Activated CD4-positive, CD25-positive, alpha-beta regulatory T cell treated with anti-CD3 and anti-CD28 coated beads, Interleukin-2, amount 50 U/mL, for 72 hours (primary cell): ENCODE results near the gene PIP5K1B.

Experiments
- DNase-seq: peaks from one replicate; pipeline ENCODE4 v3.0.0; 2021

The PIP5K1B gene

DNA sequence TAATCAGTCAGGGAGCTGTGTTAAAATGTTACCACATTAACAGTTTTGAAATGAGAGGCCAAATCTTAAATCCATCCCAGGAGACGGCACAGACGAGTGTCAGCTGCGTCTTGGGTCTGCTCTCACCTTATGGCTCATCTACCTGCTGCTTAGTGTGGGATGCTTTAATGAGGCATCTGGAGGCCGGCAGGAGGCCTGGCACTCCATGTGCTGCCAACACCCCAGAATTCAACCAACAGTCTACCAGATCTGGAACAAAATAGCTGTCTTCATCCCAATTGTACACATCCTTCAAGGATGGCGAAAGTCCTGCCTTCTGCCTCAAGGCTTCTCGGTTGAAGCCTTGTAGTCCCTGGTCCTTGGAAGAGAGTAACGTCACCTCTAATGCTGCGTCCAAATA lies 296.9 kb downstream of the PIP5K1B start:
- no peak for DNase-seq

DNA sequence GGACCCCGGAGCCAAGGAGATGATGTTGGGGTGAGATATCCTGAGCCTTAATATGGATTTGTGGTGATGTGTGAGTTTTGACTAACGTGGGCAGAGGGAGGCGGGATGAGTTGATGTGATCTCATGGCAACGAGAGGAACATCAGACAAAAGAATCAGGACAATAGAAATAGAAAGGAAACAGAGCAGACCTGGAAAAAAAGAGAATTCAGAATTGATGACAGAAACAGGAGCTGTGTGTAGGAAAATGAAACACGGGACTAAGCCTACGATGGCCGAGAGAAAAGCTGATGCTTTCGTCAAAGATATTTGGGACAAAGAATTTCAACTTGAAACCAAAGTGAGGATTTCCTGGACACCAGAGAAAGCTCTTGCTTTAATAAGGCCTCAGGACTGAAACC lies 298.0 kb downstream of the PIP5K1B start:
- DNase-seq: no peak

DNA sequence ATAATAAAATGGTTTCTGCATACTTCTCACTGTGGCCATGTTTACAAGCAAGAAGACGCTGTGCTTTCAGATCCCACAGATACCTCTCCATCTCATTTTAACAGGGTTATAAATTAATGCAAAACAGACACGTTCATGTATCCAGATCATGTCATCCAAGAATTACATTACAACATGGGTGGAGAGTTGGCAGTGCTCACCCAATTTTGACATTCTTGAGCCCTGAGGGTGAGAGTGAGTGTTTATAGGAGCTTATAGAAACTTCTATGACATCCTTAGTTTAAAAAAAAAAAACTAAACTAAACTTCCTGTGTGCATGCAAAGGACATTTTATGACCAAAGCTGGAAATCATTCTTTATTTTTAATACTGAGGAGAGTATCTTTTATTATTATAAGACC lies 299.8 kb downstream of the PIP5K1B start:
- no peak for DNase-seq

DNA sequence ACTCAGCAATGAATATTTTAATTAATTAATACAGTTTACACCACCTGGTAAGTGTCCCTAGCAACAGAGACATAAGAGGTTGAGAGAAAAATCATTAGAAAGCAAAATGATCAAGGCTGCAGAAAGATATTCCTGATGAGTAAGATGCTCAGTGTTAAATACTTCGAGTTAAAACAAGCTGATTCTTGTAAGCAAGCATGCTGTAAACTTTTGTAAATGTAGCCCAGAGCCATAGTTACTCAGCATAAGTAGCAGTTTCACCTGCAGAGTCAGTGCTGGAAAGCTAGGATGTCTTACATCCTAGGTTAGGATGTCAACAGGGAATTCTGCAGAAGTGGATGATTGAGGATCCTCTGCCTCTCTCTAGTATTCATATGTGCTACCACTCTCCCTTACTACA lies 304.7 kb downstream of the PIP5K1B start:
- DNase-seq: no peak

DNA sequence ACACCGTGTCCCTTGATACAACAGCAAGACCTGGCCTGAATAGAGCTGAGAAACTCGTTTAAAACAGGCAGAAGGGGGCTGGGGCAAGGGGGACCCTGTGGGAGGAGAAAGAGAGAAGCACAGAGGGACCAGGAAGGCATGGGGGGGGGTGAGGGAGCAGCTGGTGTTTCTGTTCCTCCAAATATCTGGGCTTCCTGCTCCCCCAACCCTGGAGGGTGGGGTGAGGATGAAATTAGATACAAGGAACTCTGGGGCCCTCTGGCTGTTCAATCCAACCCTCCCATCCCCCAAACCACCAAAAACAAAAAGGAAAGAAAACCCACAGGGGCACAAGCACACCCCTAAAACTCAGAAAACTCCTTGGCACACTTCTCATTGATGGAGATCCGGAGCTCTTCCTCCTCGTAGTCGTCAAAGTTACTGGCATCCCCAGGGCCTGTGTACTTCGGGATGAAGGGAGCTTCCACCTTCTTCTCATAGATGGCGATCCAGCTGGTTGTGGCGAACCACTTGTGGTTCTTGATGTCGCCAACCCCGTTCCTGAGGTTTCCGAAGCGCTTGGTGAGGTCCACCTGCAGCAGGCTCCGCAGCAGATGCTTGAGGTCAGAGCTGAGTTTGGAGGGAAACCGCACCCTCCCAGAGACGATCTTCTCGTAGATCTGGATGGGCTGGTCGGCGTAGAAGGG lies 307.8 kb downstream of the PIP5K1B start:
- DNase-seq: no peak

DNA sequence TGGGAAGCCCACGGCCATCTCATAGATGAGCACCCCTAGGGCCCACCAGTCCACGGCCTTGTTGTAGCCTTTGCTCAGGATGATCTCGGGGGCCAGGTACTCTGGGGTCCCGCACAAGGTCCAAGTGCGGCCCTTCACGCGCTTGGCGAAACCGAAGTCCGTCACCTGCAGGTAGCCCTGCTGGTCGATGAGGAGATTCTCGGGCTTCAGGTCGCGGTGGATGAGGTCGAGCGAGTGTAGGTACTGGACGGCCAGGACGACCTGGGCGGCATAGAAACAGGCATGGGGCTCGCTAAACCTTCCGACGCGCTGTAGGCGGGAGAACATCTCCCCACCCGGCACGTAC lies 308.3 kb downstream of the PIP5K1B start:
- DNase-seq: no peak

DNA sequence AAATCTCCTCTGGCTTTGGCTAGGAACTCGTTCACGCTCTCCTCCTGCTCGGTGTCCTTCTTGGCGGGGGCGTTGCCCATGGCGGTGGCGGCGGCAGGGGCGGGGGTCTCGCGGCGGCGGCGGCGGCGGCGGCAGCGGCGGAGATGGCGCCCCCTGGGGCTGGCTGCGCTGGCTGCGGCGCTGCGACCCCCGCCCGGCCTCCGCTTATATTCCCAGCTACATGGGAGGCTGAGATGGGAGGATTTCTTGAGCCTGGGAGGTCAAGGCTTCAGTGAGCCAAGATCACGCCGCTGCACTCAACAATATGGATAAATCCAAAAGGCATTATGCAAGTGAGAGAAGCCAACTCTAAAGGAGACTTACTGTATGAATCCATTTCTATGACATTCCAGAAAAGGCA lies 309.0 kb downstream of the PIP5K1B start, which contains the start of gene PRKACG:
PRKACG (minus strand) TSS at position 101 of the 400 bp plus-strand sequence; CDS start at position 80, 21 bp downstream.
- DNase-seq: no peak

DNA sequence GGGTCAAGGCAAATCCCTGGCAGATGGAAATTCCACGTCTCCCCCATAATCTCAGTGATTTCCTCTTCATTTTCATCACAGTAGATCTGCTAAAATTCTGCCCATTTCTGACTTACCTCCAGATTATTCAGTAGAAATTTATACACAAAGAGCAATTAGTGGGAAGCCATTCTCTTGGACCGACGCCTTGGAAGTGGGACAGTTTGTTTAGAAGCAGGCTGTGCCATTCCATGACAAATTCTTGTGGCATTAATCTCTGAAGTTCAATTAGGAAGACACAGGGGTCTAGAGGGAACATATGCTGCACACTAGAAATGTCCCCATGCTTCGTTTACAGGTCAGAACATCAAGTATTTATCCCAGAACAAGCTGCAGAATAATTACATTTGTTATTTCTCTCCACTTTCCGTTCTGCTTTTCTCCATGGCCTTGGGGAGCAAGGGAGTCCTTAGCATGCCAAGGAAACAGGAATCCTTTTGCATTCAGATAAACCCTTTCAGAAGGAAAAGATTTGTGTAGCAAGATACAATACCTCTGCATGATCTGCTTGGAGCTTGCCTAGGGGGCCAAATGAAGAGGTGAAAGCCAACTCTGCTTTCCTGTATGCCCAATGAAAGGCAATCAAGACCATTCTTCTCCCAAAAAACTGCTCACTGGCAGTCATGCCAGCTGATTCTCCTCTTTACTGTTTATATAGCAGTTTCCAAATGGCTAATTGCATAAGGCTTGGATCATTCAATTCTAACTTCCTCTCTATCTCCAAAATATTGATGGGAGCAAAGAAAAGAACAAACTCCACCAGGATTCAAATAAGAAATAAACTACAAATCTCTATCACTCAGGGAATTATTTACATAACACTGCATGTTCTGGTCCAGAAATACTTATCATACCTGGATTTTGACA lies 311.4 kb downstream of the PIP5K1B start:
- no peak for DNase-seq

DNA sequence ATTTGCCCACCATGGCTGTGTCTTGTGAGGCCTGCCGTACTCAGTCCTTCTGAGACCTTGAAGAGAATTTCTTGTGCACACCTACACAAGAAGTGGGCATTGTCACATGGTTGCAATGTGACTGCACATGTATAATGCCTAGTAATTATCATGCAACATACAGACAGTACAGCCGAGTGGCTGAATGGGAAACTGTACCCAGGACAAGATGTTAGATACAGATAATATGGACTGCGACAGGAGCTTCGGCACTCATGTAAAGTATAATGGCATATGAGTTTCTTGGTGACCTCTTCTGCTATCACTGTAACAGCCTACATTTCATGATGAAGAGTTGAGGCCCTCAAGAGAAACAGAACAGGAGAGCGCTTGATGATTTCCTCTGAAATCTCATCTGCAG lies 313.7 kb downstream of the PIP5K1B start:
- DNase-seq: no peak

DNA sequence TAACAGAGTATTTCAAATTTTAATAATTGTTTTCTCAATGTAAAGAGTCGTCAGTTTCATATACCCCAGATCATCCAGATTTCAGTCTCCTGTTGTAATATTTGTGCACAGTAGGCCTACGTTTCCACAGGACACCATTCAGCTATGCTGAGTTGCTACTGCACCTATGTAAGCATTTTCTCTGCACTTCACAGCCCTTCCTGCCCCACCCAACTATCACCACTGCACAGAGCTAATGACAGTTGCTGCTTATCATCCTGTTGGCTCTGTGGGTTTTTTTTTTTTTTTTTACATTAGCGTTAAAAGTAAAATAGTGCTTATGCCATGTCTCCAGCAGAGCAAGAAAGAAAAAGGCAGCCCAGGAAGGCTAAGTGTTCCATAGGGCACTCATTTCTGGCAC lies 314.8 kb downstream of the PIP5K1B start:
- no peak for DNase-seq

DNA sequence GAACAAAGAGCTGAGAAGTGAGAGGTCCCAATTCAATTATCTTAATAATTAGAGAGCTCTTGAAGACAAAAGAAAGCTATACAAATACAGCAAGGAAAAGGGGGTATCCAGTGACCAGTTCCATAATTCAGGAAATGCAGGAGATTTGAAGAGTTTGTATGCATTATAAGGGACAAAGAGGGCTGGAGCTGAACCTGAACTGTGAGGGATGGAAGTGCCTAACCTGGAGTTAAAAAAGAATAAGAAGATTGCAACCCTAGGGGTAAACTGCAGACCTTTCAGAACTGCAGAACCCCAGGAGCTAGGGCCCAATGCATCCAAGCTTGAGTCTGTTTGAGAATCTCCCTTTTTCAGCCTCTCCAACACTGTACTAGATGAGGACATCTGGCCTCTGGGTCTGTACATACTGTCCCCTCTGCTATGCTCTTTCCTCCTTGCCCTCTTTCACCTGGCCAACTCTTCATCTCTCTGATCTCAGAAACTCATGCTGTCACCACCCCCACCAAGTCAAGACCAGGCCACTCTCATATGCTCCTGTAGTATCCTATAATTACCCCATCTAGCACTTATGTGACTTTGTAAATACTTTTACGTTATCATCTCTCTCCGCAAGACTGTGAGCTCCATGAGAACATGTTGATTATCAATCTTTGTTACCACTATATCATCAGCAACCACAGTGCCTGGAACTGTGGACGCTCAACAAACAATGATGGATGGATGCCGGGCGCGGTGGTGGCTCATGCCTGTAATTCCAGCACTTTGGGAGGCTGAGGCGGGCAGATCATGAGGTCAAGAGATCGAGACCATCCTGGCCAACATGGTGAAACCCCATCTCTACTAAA lies 315.5 kb downstream of the PIP5K1B start:
- no peak for DNase-seq

DNA sequence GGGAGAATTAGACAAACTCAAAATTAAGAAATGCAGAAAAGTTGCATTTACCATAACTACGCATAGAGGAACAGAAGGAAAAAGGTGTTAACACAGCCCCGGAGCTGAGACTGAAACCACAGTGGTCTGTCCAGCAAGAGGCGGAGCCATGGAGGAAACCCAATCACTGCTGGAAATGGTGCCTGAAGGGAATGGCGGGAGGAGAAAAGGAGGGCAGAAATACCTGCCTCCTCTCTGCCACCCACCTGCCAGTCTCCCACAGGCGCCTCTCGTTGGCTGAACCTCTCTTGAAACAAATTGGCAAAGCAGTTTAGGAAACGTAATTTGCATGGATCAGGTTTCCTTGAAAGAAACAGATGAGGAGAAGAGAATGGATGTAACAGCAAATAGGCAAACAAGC lies 318.6 kb downstream of the PIP5K1B start:
- no peak for DNase-seq

DNA sequence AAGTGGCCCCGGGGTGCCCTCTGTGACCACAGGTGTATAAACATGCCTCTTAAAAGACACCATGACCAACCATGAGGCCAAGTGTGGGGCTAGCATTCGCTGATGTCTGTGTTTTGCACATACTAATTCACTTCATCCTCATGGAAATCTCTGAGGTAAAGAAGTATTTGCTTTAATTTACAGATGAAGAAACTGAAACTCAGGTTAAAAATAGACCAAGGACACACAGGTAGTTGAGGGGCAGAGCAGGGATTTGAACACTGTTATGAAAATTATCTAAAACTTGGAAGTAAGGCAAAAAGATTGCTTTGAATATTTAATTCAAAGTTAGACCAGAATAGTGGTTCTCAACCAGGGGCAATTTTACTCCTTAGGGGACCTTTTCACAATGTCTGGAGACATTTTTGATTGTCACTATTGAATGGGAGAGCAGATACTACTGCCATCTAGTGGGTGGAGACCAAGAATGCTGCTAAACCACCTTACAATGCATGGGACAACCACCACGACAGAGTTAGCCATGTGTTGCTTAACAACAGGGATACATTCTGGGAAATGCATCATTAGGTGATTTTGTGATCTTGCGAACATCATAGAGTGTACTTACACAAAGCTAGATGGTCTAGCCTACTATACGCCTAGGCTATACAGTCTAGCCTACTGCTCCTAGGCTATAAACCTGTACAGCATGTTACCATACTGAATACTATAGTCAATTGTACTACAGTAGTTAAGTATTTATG lies 322.5 kb downstream of the PIP5K1B start:
- no peak for DNase-seq

DNA sequence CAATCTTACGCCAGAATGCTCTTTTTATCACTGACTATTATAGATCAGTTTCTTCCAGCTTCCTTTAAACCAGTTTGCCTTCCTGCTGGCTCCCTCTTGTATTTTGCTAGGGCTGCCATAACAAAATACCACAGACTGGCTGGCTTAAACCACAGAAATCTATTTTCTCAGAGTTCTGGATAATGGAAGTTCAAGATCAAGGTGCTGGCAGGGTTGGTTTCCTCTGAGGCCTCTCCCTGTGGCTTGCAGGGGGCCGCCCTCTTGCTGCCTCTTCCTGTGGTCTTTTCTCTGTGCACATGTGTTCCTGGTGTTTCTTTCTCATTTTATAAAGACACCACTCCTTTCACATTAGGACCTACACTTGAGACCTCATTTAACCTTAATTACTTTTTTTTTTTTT lies 323.7 kb downstream of the PIP5K1B start:
- DNase-seq: no peak

DNA sequence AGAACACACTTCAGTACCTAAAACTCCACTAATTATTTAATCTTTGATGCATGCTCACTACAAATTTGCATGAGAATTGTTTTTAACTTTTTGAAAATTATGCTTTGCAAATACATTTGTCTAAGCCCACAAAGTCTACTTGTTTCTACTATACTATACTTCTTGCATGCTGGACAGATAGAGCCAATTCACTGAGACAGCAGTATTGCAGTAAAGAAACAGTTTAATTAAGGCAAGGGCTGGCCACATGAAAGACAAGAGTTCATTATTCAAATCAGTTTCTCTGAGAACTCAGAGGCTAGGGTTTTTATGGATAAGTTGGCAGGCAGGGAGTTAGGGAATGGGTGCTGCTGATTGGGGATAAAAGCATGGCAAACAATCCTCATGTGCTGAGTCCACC lies 324.5 kb downstream of the PIP5K1B start:
- DNase-seq: no peak

DNA sequence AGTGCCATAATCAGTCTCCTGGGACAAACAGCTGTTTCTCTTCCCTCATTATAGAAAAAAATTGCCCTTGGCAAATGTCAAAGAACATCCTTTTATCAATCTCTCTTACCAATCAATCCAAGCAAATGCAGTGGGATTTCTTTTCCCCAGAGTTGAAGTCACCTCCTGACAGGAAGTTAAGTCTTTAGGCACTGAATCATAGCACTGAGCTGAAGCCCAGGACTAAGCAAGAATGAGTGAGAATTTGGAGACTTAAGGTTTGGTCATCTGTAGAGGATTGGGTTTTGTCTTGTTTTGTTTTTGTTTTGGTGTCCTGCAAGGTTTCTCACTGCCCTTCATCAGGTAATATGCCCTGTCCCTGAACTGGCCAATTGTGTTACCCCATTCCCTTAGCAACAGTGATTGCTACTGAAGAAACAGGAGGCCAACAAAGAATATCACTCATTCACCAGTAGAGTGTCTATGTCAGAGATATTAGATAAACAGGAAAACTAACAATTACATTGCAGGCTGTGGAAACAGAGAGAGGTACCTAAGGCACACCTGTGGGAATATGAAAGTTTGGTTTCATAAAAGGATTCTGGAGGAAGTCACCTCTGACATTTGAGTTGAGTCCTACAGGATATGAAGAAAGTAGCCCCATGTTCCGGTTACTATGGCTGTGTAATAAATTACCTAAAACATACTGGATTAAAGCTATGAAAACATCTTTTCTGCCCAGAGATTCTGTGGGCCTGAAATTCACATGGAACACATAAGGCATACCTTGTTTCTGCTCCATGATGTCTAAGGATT lies 326.0 kb downstream of the PIP5K1B start:
- no peak for DNase-seq

DNA sequence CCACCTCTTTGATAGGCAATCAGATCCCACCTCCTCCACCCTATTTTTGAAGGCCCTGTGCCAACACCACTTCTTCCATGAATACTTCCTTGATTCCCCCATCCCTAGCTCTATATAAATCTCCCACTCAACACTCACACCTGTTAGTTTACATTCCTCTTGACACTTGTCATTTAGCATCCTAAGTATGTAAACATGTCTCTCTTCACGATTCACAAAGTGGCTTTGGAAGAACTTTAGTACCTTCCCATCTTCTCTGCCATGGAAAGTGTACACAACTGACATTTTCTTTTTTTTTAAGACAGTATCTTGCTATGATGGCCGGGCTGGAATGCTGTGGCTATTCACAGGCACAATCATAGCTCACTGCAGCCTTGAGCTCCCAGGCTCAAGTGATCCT lies 329.0 kb downstream of the PIP5K1B start:
- no peak for DNase-seq

DNA sequence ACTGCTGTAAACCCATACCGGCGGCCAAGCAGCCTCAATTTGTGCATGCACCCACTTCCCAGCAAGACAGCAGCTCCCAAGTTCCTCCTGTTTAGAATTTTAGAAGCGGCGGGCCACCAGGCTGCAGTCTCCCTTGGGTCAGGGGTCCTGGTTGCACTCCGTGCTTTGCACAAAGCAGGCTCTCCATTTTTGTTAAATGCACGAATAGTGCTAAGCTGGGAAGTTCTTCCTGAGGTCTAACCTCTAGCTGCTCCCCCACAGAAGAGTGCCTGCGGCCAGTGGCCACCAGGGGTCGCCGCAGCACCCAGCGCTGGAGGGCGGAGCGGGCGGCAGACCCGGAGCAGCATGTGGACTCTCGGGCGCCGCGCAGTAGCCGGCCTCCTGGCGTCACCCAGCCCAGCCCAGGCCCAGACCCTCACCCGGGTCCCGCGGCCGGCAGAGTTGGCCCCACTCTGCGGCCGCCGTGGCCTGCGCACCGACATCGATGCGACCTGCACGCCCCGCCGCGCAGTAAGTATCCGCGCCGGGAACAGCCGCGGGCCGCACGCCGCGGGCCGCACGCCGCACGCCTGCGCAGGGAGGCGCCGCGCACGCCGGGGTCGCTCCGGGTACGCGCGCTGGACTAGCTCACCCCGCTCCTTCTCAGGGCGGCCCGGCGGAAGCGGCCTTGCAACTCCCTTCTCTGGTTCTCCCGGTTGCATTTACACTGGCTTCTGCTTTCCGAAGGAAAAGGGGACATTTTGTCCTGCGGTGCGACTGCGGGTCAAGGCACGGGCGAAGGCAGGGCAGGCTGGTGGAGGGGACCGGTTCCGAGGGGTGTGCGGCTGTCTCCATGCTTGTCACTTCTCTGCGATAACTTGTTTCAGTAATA lies 330.6 kb downstream of the PIP5K1B start, which contains the start of gene FXN:
FXN (plus strand) TSS at position 315 of the 871 bp plus-strand sequence; CDS start at position 346, 31 bp downstream.
- peak; percentile 89 for DNase-seq

DNA sequence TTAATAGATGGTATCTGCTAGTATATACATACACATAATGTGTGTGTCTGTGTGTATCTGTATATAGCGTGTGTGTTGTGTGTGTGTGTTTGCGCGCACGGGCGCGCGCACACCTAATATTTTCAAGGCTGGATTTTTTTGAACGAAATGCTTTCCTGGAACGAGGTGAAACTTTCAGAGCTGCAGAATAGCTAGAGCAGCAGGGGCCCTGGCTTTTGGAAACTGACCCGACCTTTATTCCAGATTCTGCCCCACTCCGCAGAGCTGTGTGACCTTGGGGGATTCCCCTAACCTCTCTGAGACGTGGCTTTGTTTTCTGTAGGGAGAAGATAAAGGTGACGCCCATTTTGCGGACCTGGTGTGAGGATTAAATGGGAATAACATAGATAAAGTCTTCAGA lies 331.3 kb downstream of the PIP5K1B start:
- DNase-seq: peak; percentile 41

DNA sequence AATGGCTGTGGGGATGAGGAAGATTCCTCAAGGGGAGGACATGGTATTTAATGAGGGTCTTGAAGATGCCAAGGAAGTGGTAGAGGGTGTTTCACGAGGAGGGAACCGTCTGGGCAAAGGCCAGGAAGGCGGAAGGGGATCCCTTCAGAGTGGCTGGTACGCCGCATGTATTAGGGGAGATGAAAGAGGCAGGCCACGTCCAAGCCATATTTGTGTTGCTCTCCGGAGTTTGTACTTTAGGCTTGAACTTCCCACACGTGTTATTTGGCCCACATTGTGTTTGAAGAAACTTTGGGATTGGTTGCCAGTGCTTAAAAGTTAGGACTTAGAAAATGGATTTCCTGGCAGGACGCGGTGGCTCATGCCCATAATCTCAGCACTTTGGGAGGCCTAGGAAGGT lies 331.8 kb downstream of the PIP5K1B start:
- DNase-seq: no peak

DNA sequence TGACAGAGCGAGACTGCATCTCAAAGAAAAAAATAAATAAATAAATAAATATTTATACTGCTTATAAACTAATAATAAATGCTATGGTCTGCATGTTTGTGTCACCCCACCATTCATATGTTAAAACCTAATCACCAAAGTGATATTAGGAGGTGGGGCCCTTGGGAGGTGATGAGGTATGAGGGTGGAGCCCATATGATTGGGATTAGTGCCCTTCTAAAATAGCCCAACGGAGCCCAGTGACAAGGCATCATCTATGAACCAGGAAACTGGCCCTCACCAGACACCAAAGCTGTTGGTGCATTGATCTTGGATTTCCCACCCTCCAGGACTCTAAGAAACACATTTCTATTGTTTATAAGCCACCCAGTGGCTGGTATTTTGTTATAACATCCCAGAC lies 335.6 kb downstream of the PIP5K1B start:
- DNase-seq: no peak
